Body of pancreas (tissue), 4 donors: Measurements from ENCODE around the gene KNOP1. TPM values are rescaled to one million over a fixed set of nuclear protein-coding genes. Genes with fewer than 3 reads are reported as not detected.

Experiments
- ATAC-seq: fragments of 150-250 bp; one replicate; pipeline ENCODE4 v1.9.1; 2016
- DNase-seq, 4 donors: peaks; one replicate each; pipeline ENCODE4 v3.0.0-alpha.2; 2019
- H3K27ac ChIP-seq, 4 donors: fragments of 200-600 bp; sonication (generic); 1 replicate in 3 of 4; 2 replicates in 1 of 4; pipeline versions ENCODE4 v1.5.1 to v1.6.1; 2016 to 2019; ENCODE audit warnings: mild to moderate bottlenecking in 1 of 4, mixed read lengths in 1 of 4, moderate library complexity in 1 of 4
- H3K27me3 ChIP-seq, 2 donors: fragments of 200-600 bp; sonication (generic); one replicate each; pipeline ENCODE4 v1.6.0; 2016; ENCODE audit warnings: mild to moderate bottlenecking in 1 of 2
- H3K36me3 ChIP-seq, 2 donors: fragments of 200-600 bp; sonication (generic); replicated peaks in 1 of 2; 2 replicates each; pipeline ENCODE4 v1.5.1; 2016; ENCODE audit warnings: low read depth in 2 of 2; ENCODE audit not compliant: insufficient read depth in 1 of 2
- H3K4me1 ChIP-seq: fragments of 200-600 bp; sonication (generic); one replicate; pipeline ENCODE4 v1.6.0; 2016
- H3K4me3 ChIP-seq, 2 donors: fragments of 200-600 bp; sonication (generic); 1 replicate in 1 of 2; 2 replicates in 1 of 2; pipeline ENCODE4 v1.5.1; 2016 to 2019
- H3K9me3 ChIP-seq, 3 donors: fragments of 200-600 bp; sonication (generic); 1 replicate in 2 of 3; 2 replicates in 1 of 3; pipeline ENCODE4 v1.5.1; 2016
- CTCF ChIP-seq, 7 experiments: fragments of 450-650 bp in 4 of 7; fragments of 200-600 bp in 3 of 7; sonication (generic) in 3 of 7; IDR thresholded peaks; one replicate each; pipeline ENCODE4 v1.5.1; 2016 to 2019; ENCODE audit warnings: antibody characterized with exemption in 7 of 7
- POLR2A ChIP-seq, 3 donors: fragments of 450-650 bp; IDR thresholded peaks; one replicate each; pipeline ENCODE4 v1.6.1; 2016; ENCODE audit warnings: antibody characterized with exemption in 3 of 3, mild to moderate bottlenecking in 2 of 3
- WGBS, 2 donors: methylation state at CpG; one replicate each; pipeline ENCODE4 v1.1.5; 2017; 5-methylcytosine and 5-hydroxymethylcytosine counted together
- intact Hi-C: fragments of 100-400 bp; cut with DNase I; formaldehyde crosslinking; loops from one replicate; pipeline ENCODE4 v1.15.1; 2023
- total RNA-seq, 2 donors: library from RNA; depleted of rRNA; stranded (reverse); fragments of >200 nt; gene quantifications; one replicate each; pipeline ENCODE4 v1.1.0, GENCODE V29; 2016

KNOP1 gene
- total RNA-seq, 2 donors from 2014 or later = 8.6 to 12.2 TPM

DNA sequence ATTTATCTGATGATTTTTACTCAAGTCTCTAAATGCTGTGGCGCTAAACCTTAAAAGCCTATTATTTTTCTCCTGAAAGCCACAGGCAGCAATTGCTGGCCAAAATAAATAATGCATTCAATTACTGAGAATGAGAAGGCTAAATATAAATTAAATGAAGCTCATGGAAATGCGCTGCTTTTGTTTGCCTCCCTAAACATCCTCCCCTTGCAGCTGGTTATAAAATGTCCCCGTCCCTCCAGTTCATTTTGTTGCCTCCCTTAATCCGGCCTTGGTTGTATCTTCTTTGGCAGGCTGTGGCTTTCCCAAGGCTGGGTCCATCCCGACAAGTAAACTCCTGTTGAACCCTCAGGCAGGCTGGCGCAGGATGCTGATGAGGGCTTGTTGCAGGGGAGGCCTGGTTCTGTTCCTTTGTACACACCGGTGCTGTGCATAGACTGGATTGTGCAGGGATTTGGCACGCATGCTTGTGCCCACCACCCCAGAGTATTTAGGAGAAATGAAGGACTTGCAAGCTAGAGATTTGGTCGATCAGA, 62.7 kb downstream of the KNOP1 start:
- no peaks in the 10 kb centered on the region for H3K9me3 ChIP-seq
- H3K4me3 ChIP-seq = no peak overlapping the region
- TF ChIP-seq POLR2A (IDR thresholded peaks at IDR 0.05) (no peak), CTCF (IDR thresholded peaks at IDR 0.05) (no peak)
- intact Hi-C loops = no loop called here
- H3K4me1 ChIP-seq = no peaks in the 10 kb centered on the region
- H3K27ac ChIP-seq = no peak overlapping the region
- DNase-seq (no peak), ATAC-seq (no peak)
- no peaks in the 10 kb centered on the region for H3K27me3 ChIP-seq
- WGBS, 2 donors = 91 to 93% methylated on average over 9 of the region's 9 CpGs
- H3K36me3 ChIP-seq = peaks cover 0 to 17% of the 10 kb centered on the region in 2 donors

DNA sequence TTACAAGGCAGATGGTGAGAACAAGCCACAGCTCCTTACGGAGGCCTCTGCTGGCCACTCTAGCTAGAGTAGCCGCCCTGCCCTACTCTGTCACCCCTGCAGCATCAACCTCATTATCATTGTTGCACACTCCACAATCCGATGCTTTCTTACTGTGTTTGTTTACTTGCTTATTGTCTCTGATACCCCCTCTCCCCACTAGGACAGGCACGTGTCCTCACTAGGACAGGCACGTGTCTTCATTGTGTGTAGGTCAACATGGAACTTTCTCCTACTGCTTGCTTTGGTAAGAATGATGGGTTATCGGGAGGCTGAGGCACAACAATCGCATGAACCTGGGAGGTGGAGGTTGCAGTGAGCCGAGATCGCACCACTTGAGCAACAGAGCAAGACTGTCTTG, 63.9 kb downstream of the KNOP1 start:
- no peak overlapping the region for H3K27ac ChIP-seq
- H3K27me3 ChIP-seq = no peaks in the 10 kb centered on the region
- TF ChIP-seq CTCF (IDR thresholded peaks at IDR 0.05) (no peak), POLR2A (IDR thresholded peaks at IDR 0.05) (no peak)
- ATAC-seq = no peak
- intact Hi-C loops = no loop called here
- WGBS, 2 donors = 81 to 92% methylated on average over 9 of the region's 9 CpGs
- no peak overlapping the region for H3K4me3 ChIP-seq
- peaks cover 0 to 19% of the 10 kb centered on the region in 2 donors for H3K36me3 ChIP-seq
- DNase-seq = no peak
- H3K4me1 ChIP-seq = peaks cover 9% of the 10 kb centered on the region
- no peaks in the 10 kb centered on the region for H3K9me3 ChIP-seq

Other genes starting within 250 kb of the KNOP1 start
- 10 to 100 TPM; 29.7 to 30.6 TPM for gene GDE1, start 196.1 kb downstream of the KNOP1 start, total RNA-seq
- 10 to 100 TPM in 1 of 2 donors, 1 to 10 TPM in 1; 9.6 to 16.2 TPM for gene CCP110, start 194.3 kb downstream of the KNOP1 start, total RNA-seq
- 10 to 100 TPM; 25.4 to 31.6 TPM for gene VPS35L, start 162.5 kb downstream of the KNOP1 start, total RNA-seq
- gene IQCK, start within 50 bp of the KNOP1 start, total RNA-seq = 10 to 100 TPM; 10.9 to 52.7 TPM
- 10 to 100 TPM; 27.7 to 31.6 TPM for gene GPRC5B, start 166.6 kb upstream of the KNOP1 start, total RNA-seq